ENCODE results near the gene GPSM3. TPM values are rescaled to one million over a fixed set of nuclear protein-coding genes. Genes with fewer than 3 reads are reported as not detected.

GPSM3 gene
- total and polyA plus RNA-seq, 2 of the 13 experiments (the other 11 are each of a cell fraction or from before 2014, with no cell fraction given), result 0.18 to 6.2 TPM

DNA sequence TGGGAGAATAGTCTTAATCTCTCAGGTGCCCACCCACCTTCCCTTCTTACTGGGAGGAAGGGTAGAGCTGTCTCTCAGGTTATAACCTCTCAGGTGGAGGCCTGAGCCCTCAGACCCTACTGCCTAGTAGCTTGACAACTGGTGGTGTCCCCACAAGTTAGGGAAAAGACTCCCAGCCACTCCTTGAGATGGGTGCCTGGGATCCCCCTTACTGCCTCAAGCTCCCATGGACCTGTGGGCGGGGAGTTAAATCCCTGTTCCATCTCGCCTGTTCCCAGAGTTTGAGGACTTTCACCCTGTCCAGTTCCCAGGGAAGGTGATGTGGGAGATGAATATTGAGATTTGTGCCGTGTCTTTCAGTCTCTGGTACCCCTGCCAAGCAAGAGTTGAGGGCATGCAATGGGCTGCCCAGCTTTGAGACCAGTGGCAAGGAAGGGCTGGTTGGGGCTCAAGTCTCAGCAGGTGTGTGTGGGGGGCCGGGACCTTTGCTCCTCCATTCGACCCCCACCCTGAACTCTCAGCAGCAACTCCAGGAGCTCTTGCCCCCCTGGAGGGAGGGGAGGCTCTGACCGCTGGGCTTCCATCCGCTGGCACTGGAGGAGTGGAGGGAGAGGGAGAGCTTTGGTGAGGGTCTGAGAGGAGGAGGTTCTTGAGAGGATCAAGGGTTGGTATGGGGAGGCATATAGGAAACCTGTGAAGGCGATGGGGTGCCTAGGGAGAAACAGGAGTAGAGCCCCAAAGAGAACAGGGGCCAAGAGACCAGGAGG is 1.3 kb downstream of the GPSM3 start (continued):
- TF ChIP-seq ZNF784 (CRISPR knock-in tag; IDR thresholded peaks at IDR 0.05; ENCODE audit: borderline replicate concordance) (no peak), MYPOP (CRISPR knock-in tag; IDR thresholded peaks at IDR 0.05) (0 out of 2 replicates have a peak, but pooled peaks have one; percentile 2), KAT2B (IDR thresholded peaks at IDR 0.05; ENCODE audit: borderline replicate concordance, low read depth, low read length) (no peak), ZNF496 (CRISPR knock-in tag; IDR thresholded peaks at IDR 0.05; ENCODE audit: insufficient replicate concordance) (no peak), ZNF724P (CRISPR knock-in tag; IDR thresholded peaks at IDR 0.05; ENCODE audit: borderline replicate concordance) (no peak), SIN3A (IDR thresholded peaks at IDR 0.05; ENCODE audit: borderline replicate concordance, low read depth, low read length) (no peak), NCOR1 (IDR thresholded peaks at IDR 0.05; ENCODE audit: borderline replicate concordance, low read length) (no peak), ZNF12 (CRISPR knock-in tag; IDR thresholded peaks at IDR 0.05) (no peak), IRF2 (CRISPR knock-in tag; IDR thresholded peaks at IDR 0.05) (0 out of 2 replicates have a peak, but pooled peaks have one; percentile 5), ZNF660 (CRISPR knock-in tag; IDR thresholded peaks at IDR 0.05; ENCODE audit: borderline replicate concordance, low read depth) (no peak), ETV6 (CRISPR knock-in tag; conservative IDR thresholded peaks at IDR 0.05) (no peak), ZNF605 (CRISPR knock-in tag; IDR thresholded peaks at IDR 0.05) (no peak), KLF16 (CRISPR knock-in tag; IDR thresholded peaks at IDR 0.05) (no peak), ZNF234 (CRISPR knock-in tag; conservative IDR thresholded peaks at IDR 0.05) (no peak), ISL2 (CRISPR knock-in tag; IDR thresholded peaks at IDR 0.05) (no peak), ZNF414 (CRISPR knock-in tag; IDR thresholded peaks at IDR 0.05) (no peak)
- TF ChIP-seq, protein P1, sequence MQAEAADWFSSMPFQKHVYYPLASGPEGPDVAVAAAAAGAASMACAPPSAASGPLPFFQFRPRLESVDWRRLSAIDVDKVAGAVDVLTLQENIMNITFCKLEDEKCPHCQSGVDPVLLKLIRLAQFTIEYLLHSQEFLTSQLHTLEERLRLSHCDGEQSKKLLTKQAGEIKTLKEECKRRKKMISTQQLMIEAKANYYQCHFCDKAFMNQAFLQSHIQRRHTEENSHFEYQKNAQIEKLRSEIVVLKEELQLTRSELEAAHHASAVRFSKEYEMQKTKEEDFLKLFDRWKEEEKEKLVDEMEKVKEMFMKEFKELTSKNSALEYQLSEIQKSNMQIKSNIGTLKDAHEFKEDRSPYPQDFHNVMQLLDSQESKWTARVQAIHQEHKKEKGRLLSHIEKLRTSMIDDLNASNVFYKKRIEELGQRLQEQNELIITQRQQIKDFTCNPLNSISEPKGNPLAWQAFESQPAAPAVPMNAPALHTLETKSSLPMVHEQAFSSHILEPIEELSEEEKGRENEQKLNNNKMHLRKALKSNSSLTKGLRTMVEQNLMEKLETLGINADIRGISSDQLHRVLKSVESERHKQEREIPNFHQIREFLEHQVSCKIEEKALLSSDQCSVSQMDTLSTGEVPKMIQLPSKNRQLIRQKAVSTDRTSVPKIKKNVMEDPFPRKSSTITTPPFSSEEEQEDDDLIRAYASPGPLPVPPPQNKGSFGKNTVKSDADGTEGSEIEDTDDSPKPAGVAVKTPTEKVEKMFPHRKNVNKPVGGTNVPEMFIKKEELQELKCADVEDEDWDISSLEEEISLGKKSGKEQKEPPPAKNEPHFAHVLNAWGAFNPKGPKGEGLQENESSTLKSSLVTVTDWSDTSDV (CRISPR knock-in tag; IDR thresholded peaks at IDR 0.05), result no peak
